IMR-90 (cell line): ENCODE results near the gene PLXNB3. TPM values are rescaled to one million over a fixed set of nuclear protein-coding genes. Genes with fewer than 3 reads are reported as not detected.
A peak's percentile ranks its signal among the peaks of the same experiment; 100 is the strongest.

Experiments
- ATAC-seq: fragments of 200-7000 bp; cut with Tn5 transposase; 2 replicates; pipeline ENCODE4 v1.9.1; 2020; ENCODE audit warnings: low read depth, mild to moderate bottlenecking, moderate library complexity
- BruUV-seq: library from RNA; stranded (reverse); fragments of 400-500 nt; replicated peaks from 2 replicates; lab custom pipeline; 2021; lab: Mats Ljungman, UMichigan
- CTCF ChIA-PET: fragments of 300-600 bp; formaldehyde crosslinking; extraction: SDS; loops from one replicate; lab custom pipeline; 2021; ENCODE audit warnings: antibody characterized with exemption; lab: Yijun Ruan, JAX
- POLR2A ChIA-PET: fragments of 300-600 bp; sonication (Branson Sonifier 250); formaldehyde crosslinking; loops from one replicate; lab custom pipeline; 2022; ENCODE audit warnings: antibody characterized with exemption; ENCODE audit not compliant: unreplicated experiment; lab: Charles Lee
- DNase-seq: peaks from one replicate; pipeline ENCODE4 v3.0.0; 2013
- H2AFZ ChIP-seq: replicated peaks from 2 replicates; pipeline ENCODE3; 2013; ENCODE audit warnings: low read length, mild to moderate bottlenecking; ENCODE audit not compliant: poor library complexity
- H2AK5ac ChIP-seq: 2 replicates; pipeline ENCODE4 v1.6.1; 2013; ENCODE audit warnings: low read depth, low read length, inconsistent platforms
- H2AK9ac ChIP-seq: replicated peaks from 2 replicates; pipeline ENCODE3; 2013; ENCODE audit warnings: mild to moderate bottlenecking, low read depth, low read length, moderate library complexity; ENCODE audit not compliant: poor library complexity
- H2BK120ac ChIP-seq: 2 replicates; pipeline ENCODE4 v1.6.1; 2013; ENCODE audit warnings: low read depth, low read length, inconsistent platforms
- H2BK15ac ChIP-seq: 3 replicates; pipeline ENCODE4 v1.6.1; 2013; ENCODE audit warnings: low read depth, low read length, inconsistent platforms
- H2BK20ac ChIP-seq: 2 replicates; pipeline ENCODE4 v1.6.1; 2013; ENCODE audit warnings: low read depth, mild to moderate bottlenecking, inconsistent platforms, low read length, moderate library complexity
- H2BK5ac ChIP-seq: 2 replicates; pipeline ENCODE4 v1.6.1; 2013; ENCODE audit warnings: mild to moderate bottlenecking, low read depth, low read length, inconsistent platforms; ENCODE audit not compliant: poor library complexity, severe bottlenecking
- H3K14ac ChIP-seq: replicated peaks from 2 replicates; pipeline ENCODE4 v1.6.1; 2013; ENCODE audit warnings: low read depth, low read length, inconsistent platforms
- H3K18ac ChIP-seq: 2 replicates; pipeline ENCODE4 v1.6.1; 2013; ENCODE audit warnings: low read depth, low read length, control low read depth
- H3K23ac ChIP-seq: 2 replicates; pipeline ENCODE4 v1.6.1; 2013; ENCODE audit warnings: low read depth, low read length, inconsistent platforms
- H3K27ac ChIP-seq: 2 replicates; pipeline ENCODE4 v1.5.1; 2013; ENCODE audit warnings: mild to moderate bottlenecking, control low read depth, low read length; ENCODE audit not compliant: insufficient read depth
- H3K27me3 ChIP-seq: 2 replicates; pipeline ENCODE4 v1.6.1; 2013; ENCODE audit warnings: low read length; ENCODE audit not compliant: control insufficient read depth, insufficient read depth
- H3K36me3 ChIP-seq: 2 replicates; pipeline ENCODE4 v1.6.1; 2013; ENCODE audit warnings: low read length, mixed read lengths; ENCODE audit not compliant: control insufficient read depth, insufficient read depth
- H3K4ac ChIP-seq: 2 replicates; pipeline ENCODE4 v1.6.1; 2013; ENCODE audit warnings: low read depth, low read length, inconsistent platforms
- H3K4me1 ChIP-seq: 2 replicates; pipeline ENCODE4 v1.6.1; 2013; ENCODE audit warnings: low read length, mixed read lengths; ENCODE audit not compliant: control insufficient read depth, insufficient read depth
- H3K4me2 ChIP-seq: 2 replicates; pipeline ENCODE4 v1.6.1; 2013; ENCODE audit warnings: low read depth, mild to moderate bottlenecking, control low read depth, low read length, moderate library complexity
- H3K4me3 ChIP-seq: 2 replicates; pipeline ENCODE4 v1.5.1; 2013; ENCODE audit warnings: low read depth, mild to moderate bottlenecking, control low read depth, low read length, moderate library complexity; ENCODE audit not compliant: insufficient read depth
- H3K56ac ChIP-seq: 2 replicates; pipeline ENCODE4 v1.6.1; 2013; ENCODE audit warnings: low read length, inconsistent platforms; ENCODE audit not compliant: insufficient read depth; ENCODE audit errors: extremely low read depth
- H3K79me1 ChIP-seq, 2 experiments: 2 replicates each; pipeline ENCODE4 v1.6.1; 2013; ENCODE audit warnings: low read length in 2 of 2, inconsistent platforms in 1 of 2, low read depth in 1 of 2
- H3K9ac ChIP-seq: 2 replicates; pipeline ENCODE4 v1.6.1; 2013; ENCODE audit warnings: low read depth, low read length, control low read depth
- H3K9me1 ChIP-seq: 2 replicates; pipeline ENCODE4 v1.6.1; 2013; ENCODE audit warnings: low read length, inconsistent platforms; ENCODE audit not compliant: insufficient read depth
- H3K9me3 ChIP-seq: 2 replicates; pipeline ENCODE4 v1.6.1; 2013; ENCODE audit warnings: low read length; ENCODE audit not compliant: control insufficient read depth, insufficient read depth
- H4K20me1 ChIP-seq: 2 replicates; pipeline ENCODE4 v1.6.1; 2013; ENCODE audit warnings: low read length, inconsistent platforms; ENCODE audit not compliant: insufficient read depth
- H4K5ac ChIP-seq: 2 replicates; pipeline ENCODE4 v1.6.1; 2013; ENCODE audit warnings: mild to moderate bottlenecking, low read depth, low read length, control low read depth
- H4K8ac ChIP-seq, 2 experiments: 2 replicates each; pipeline ENCODE4 v1.6.1; 2013; ENCODE audit warnings: low read depth in 2 of 2, low read length in 2 of 2, control low read depth in 1 of 2, inconsistent platforms in 1 of 2
- H4K91ac ChIP-seq: 2 replicates; pipeline ENCODE4 v1.6.1; 2013; ENCODE audit warnings: low read depth, low read length, inconsistent platforms; ENCODE audit not compliant: insufficient read depth
- BHLHE40 ChIP-seq: fragments of 150-350 bp; IDR thresholded peaks from 2 replicates; pipeline ENCODE4 v1.6.1; 2016; ENCODE audit warnings: mild to moderate bottlenecking, low read depth, low read length
- CHD1 ChIP-seq: IDR thresholded peaks from 2 replicates; pipeline ENCODE4 v1.6.1; 2012; ENCODE audit warnings: low read depth, low read length, improper control_type of control experiment
- ELK1 ChIP-seq: fragments of 150-350 bp; IDR thresholded peaks from 2 replicates; pipeline ENCODE4 v1.6.1; 2016; ENCODE audit warnings: low read depth, mild to moderate bottlenecking, low read length, moderate library complexity, borderline replicate concordance
- FOS ChIP-seq: fragments of 150-350 bp; IDR thresholded peaks from 2 replicates; pipeline ENCODE4 v1.6.1; 2016; ENCODE audit warnings: low read depth, low read length
- MAFK ChIP-seq: IDR thresholded peaks from 2 replicates; pipeline ENCODE4 v1.6.1; 2012; ENCODE audit warnings: low read depth, low read length, improper control_type of control experiment
- MAZ ChIP-seq: IDR thresholded peaks from 2 replicates; pipeline ENCODE4 v1.6.1; 2012; ENCODE audit warnings: low read depth, mild to moderate bottlenecking, low read length, improper control_type of control experiment, moderate library complexity, borderline replicate concordance
- MXI1 ChIP-seq: IDR thresholded peaks from 2 replicates; pipeline ENCODE4 v1.6.1; 2012; ENCODE audit warnings: low read depth, mild to moderate bottlenecking, low read length, moderate library complexity, borderline replicate concordance
- NFE2L2 ChIP-seq: fragments of 150-350 bp; IDR thresholded peaks from 2 replicates; pipeline ENCODE4 v1.6.1; 2016; ENCODE audit warnings: low read depth, mild to moderate bottlenecking, low read length
- POLR2A ChIP-seq: IDR thresholded peaks from 2 replicates; pipeline ENCODE4 v1.6.1; 2012; ENCODE audit warnings: mild to moderate bottlenecking, low read depth, low read length
- RAD21 ChIP-seq: IDR thresholded peaks from 2 replicates; pipeline ENCODE4 v1.6.1; 2012; ENCODE audit warnings: low read length, improper control_type of control experiment
- RCOR1 ChIP-seq: IDR thresholded peaks from 2 replicates; pipeline ENCODE4 v1.6.1; 2012; ENCODE audit warnings: mild to moderate bottlenecking, low read length, improper control_type of control experiment; ENCODE audit not compliant: insufficient replicate concordance
- RFX5 ChIP-seq: IDR thresholded peaks from 2 replicates; pipeline ENCODE4 v1.8.0; 2012; ENCODE audit warnings: low read depth, mild to moderate bottlenecking, low read length, moderate library complexity
- SMC3 ChIP-seq: fragments of 150-350 bp; IDR thresholded peaks from 2 replicates; pipeline ENCODE4 v1.6.1; 2016; ENCODE audit warnings: low read depth, mild to moderate bottlenecking, antibody characterized with exemption, low read length, moderate library complexity
- USF2 ChIP-seq: fragments of 150-350 bp; IDR thresholded peaks from 2 replicates; pipeline ENCODE4 v1.6.1; 2017; ENCODE audit warnings: mild to moderate bottlenecking, antibody characterized with exemption, low read length, low read depth
- WGBS, 2 experiments: methylation state at CpG; one replicate each; pipeline versions ENCODE4 v1.1.5 to v1.1.7; 2013; ENCODE audit warnings: missing lambda C conversion rate in 2 of 2; ENCODE audit not compliant: insufficient read length in 1 of 2; ENCODE audit errors: extremely low coverage in 2 of 2; 5-methylcytosine and 5-hydroxymethylcytosine counted together
- dilution Hi-C: fragments of 300-500 bp; cut with HindIII; formaldehyde crosslinking; loops from one replicate; pipeline ENCODE4 v1.14.3; 2018; ENCODE audit warnings: low sequenced_read_pairs; ENCODE audit not compliant: unreplicated experiment
- in situ Hi-C: fragments of 300-500 bp; cut with MboI; formaldehyde crosslinking; loops from 3 replicates; pipeline ENCODE4 v1.14.3; 2019; ENCODE audit warnings: low sequenced_read_pairs, inconsistent platforms, mixed read lengths
- intact Hi-C: fragments of 100-400 bp; cut with micrococcal nuclease; formaldehyde crosslinking; loops from 2 replicates; pipeline ENCODE4 v1.10.0; 2022
- polyA plus RNA-seq, 3 experiments: library from polyadenylated mRNA; depleted of rRNA; stranded (reverse); fragments of >200 nt; gene quantifications; 2 replicates each; pipeline ENCODE4 v1.2.3, GENCODE V29; 2012; ENCODE audit warnings: low replicate concordance in 1 of 3
- total RNA-seq: library from RNA; depleted of rRNA; stranded (reverse); fragments of >200 nt; gene quantifications from 2 replicates; pipeline ENCODE4 v1.2.3, GENCODE V29; 2012
- TF ChIP-seq, protein P1 (sequence below): conservative IDR thresholded peaks from 2 replicates; pipeline ENCODE4 v1.5.1; 2012; ENCODE audit warnings: mild to moderate bottlenecking, low read depth, low read length, improper control_type of control experiment

PLXNB3 gene
- total and polyA plus RNA-seq, 2 of the 4 experiments (the other 2 are of a cell fraction), result 0.36 to 22.3 TPM

DNA sequence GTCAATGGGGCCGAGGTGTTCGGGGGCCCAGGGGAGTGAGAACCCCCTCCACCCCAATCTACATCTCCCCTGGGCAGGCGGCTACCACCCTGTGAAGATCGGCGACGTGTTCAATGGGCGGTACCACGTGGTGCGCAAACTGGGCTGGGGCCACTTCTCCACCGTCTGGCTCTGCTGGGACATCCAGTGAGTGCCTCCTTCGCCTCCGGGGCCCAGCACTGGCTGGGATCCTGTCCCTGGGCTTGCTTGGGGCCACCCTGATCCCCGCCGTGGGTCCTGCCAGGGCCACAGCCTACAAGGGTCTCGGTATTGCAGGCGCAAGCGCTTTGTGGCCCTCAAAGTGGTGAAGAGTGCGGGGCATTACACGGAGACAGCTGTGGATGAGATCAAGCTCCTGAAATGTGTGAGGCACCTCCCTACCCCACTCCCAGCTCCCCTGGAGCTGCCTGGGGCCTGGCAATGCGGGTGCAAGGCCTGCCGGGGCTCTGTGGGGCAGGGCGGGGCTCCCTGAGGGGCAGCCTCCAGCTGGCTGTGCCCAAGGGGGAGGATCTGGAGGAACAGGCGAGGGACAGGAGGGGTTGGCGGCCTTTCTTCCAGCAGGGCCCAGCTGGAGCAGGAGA lies 17.5 kb downstream of the PLXNB3 start:
- H3K36me3 ChIP-seq, result peaks cover 7% of the 10 kb centered on the region; the same call in 1 of the 2 replicates
- H2BK15ac ChIP-seq, result no peak overlapping the region
- intact Hi-C loops (no loop called here), dilution Hi-C loops (no loop called here), in situ Hi-C loops (no loop called here)
- no peaks in the 10 kb centered on the region for H4K20me1 ChIP-seq
- H3K4me1 ChIP-seq, result no peaks in the 10 kb centered on the region
- no peak overlapping the region for H3K56ac ChIP-seq
- H3K9ac ChIP-seq, result no peak overlapping the region
- H4K5ac ChIP-seq, result no peak overlapping the region
- peak overlapping the region; percentile 24 for H2AK9ac ChIP-seq
- CTCF ChIA-PET, result no interaction called here
- H2BK5ac ChIP-seq, result no peak overlapping the region
- H3K27ac ChIP-seq, result no peak overlapping the region
- POLR2A ChIA-PET, result no interaction called here
- DNase-seq (no peak), ATAC-seq (peak; percentile 4; the same call in 1 of the 2 replicates)
- H3K4me2 ChIP-seq, result no peak overlapping the region
- no peaks in the 10 kb centered on the region for H3K79me1 ChIP-seq
- H3K9me1 ChIP-seq, result no peaks in the 10 kb centered on the region
- BruUV-seq, result no TSS peak
- H3K23ac ChIP-seq, result no peak overlapping the region
- no peak overlapping the region for H4K91ac ChIP-seq
- H2AFZ ChIP-seq, result peak overlapping the region; percentile 67
- H4K8ac ChIP-seq, result no peak overlapping the region
- 78% methylated on average over 14 of the region's 24 CpGs; no CpG with 5 or more reads in 1 of the 2 experiments for WGBS, 2 experiments
- no peak overlapping the region for H2AK5ac ChIP-seq
- no peak overlapping the region for H3K14ac ChIP-seq
- no peak overlapping the region for H3K18ac ChIP-seq
- H2BK120ac ChIP-seq, result no peak overlapping the region
- no peak overlapping the region for H3K4ac ChIP-seq
- H3K9me3 ChIP-seq, result no peaks in the 10 kb centered on the region; the same call in 1 of the 2 replicates
- TF ChIP-seq MAFK (no peak), SMC3 (no peak), POLR2A (no peak), MXI1 (no peak), RCOR1 (no peak), NFE2L2 (no peak), USF2 (no peak), RAD21 (no peak), ELK1 (no peak), CHD1 (no peak), MAZ (no peak), RFX5 (no peak), FOS (no peak), BHLHE40 (no peak)
- TF ChIP-seq, protein P1, sequence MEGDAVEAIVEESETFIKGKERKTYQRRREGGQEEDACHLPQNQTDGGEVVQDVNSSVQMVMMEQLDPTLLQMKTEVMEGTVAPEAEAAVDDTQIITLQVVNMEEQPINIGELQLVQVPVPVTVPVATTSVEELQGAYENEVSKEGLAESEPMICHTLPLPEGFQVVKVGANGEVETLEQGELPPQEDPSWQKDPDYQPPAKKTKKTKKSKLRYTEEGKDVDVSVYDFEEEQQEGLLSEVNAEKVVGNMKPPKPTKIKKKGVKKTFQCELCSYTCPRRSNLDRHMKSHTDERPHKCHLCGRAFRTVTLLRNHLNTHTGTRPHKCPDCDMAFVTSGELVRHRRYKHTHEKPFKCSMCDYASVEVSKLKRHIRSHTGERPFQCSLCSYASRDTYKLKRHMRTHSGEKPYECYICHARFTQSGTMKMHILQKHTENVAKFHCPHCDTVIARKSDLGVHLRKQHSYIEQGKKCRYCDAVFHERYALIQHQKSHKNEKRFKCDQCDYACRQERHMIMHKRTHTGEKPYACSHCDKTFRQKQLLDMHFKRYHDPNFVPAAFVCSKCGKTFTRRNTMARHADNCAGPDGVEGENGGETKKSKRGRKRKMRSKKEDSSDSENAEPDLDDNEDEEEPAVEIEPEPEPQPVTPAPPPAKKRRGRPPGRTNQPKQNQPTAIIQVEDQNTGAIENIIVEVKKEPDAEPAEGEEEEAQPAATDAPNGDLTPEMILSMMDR, result no peak
- H3K4me3 ChIP-seq, result no peak overlapping the region
- H2BK20ac ChIP-seq, result no peak overlapping the region
- no peaks in the 10 kb centered on the region for H3K27me3 ChIP-seq
